HT1080 (cell line): Measurements from ENCODE around the gene RNU5B-1. TPM values are rescaled to one million over a fixed set of nuclear protein-coding genes. Genes with fewer than 3 reads are reported as not detected.

ENCODE experiments used
- DNase-seq: peaks from one replicate; pipeline ENCODE4 v3.0.0-alpha.2; 2015; ENCODE audit warnings: low read depth
- polyA plus RNA-seq, 2 experiments: library from polyadenylated mRNA; depleted of rRNA; stranded (reverse); fragments of >200 nt; gene quantifications; 2 replicates each; pipeline ENCODE4 v1.2.3, GENCODE V29; 2015
- total RNA-seq: library from RNA; depleted of rRNA; stranded (reverse); fragments of >200 nt; shearing (Covaris generic); gene quantifications from 2 replicates; pipeline ENCODE4 v1.2.3, GENCODE V29; 2014; rRNA removed

The RNU5B-1 gene
- not detected in 2 replicates for total RNA-seq
- not detected in 2 replicates for polyA plus RNA-seq (2015; cell fraction: cytosol; rRNA removed)
- not detected in 2 replicates for polyA plus RNA-seq (2015; cell fraction: nucleus; rRNA removed)

DNA sequence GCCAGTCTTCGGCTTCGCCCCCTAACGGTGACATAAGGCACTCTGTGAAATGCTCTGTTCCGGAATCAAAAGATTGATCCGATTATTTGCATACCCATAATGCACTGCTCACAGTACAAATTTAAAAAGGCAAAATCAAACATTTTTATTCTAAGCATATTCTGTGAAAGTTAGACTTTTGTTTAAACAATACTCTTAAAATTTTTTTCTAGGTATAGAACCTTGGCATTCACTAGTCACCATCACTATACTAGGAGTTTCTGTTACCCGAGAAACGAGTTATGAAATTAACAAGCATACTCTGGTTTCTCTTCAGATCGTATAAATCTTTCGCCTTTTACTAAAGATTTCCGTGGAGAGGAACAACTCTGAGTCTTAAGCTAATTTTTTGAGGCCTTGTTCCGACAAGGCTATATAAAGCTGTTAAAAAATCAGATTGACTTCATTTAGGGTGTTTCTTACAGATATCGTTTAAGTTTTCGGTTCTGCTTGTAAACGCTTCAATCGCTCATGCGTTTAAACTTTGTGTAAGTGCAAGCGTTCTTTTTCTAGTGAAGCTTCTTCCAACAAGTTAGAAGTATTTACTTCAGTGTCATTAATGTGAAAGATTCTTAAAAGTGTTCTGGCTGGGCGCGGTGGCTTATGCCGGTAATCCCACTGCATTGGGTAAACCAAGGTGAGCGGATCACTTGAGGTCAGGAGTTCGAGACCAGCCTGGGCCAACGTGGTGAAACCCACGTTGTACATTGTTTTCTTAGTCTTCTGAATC is at the start of gene RNU5B-1:
Gene RNU5B-1 (plus strand): TSS at position 297 of the 769 bp plus-strand sequence.
- peak; percentile 98 for DNase-seq

DNA sequence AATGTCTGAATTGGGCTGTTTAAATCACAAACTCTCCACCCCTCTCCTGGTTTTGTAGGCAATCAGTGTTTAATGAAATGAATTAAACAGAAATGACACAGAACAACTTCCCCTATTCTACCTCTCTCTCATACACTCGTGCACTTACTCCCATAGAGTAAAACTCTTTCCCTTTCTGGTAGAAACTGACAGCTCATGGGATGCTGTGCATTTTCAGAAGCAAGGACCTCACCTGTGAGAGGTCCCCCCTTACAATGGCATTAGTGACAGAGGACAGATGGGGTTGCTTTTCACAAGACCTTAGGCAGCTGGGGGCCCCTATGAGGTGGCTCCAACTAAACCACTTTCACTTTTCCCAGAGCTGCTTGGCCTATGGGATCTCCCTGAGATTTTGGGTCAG is 49.7 kb upstream of the RNU5B-1 start:
- no peak for DNase-seq

- DNase-seq = no peak
Observed at GRCh38 chr15:65255486-65256140, 48.9 kb upstream of the RNU5B-1 start.

DNA sequence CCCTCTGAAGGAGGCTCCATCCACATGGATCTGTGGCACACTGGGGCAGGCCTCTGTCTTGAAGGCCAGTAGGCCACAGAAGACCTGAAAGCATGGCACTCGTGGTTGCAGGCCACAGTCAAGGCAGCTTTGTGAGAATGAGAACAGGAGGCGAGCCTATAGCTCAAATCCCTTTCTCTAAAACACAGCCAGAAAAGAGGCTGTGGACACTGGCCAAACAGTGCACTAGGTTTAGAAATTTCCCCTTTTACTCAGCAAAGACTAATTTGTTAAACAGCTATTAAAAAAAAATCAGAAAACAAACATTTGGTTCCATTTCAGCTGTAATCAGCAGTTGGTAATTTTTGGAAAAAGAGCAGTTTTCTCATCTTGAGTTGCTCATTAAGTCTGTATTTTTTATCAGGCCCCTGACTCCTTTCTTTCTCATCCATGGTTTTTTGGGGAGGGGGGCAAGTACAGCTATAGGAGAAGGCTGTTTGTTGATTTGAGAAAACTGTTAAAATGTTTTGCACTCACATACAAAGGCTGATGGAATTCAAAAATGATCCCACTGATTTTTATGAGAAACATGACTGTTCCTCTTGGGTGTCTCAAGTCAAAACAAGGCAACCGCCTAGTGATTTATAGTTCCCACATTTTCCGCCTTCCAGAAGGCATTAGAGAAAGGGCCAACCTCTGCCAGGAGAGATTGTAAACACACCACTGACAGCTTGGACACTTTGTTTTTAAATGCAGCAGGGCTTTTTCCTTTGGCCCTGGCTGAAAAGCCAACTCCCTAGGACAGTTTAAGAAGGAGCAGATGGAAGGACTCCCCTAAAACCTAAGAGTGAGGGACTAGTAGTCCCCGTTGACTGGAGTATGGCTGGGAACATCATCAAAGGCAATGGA is 45.9 kb upstream of the RNU5B-1 start:
- no peak for DNase-seq

DNA sequence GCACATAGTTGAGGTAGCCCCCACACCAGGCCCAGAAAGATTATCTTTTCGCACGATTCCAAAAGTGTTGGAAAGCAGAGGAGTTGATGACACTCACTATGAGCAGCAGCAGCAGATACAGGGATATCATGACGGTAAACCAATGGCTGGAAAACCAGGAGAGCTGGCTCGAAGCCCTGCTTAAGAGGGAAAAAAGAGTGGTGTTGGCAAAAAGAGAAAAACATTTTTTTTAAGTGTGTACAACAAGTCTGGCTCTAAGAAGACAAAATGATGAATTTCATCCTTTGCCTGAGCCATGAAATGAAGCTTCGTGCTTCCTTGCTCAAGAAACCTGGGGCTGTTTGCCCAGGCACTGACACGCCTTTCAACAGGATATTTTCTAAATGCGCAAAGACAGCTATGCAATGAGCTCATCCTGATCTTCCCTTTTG is 45.1 kb upstream of the RNU5B-1 start:
- no peak for DNase-seq

GRCh38 chr15:65260968-65261367 is 43.5 kb upstream of the RNU5B-1 start:
- DNase-seq = no peak

DNA sequence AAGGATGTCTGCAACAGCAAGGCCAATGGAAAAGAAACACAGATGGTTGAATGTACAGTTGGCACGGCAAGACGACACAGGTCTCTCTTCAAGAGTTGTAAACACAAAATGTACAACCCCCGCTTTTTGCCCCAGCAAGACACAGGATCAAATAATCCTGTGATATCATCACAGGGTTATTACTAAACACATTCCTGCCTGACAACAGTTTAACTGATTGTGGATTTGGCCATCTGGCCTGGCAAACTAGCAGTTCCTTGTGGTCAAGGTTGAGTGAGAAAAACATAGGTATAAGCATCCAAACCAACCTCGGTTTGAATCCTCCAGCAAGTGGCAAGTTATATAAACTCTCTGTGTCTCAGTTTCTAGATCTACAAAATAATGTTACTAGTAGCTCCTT is 41.2 kb upstream of the RNU5B-1 start:
- no peak for DNase-seq

- DNase-seq = no peak
Observed at GRCh38 chr15:65264863-65265430, 39.5 kb upstream of the RNU5B-1 start.

DNA sequence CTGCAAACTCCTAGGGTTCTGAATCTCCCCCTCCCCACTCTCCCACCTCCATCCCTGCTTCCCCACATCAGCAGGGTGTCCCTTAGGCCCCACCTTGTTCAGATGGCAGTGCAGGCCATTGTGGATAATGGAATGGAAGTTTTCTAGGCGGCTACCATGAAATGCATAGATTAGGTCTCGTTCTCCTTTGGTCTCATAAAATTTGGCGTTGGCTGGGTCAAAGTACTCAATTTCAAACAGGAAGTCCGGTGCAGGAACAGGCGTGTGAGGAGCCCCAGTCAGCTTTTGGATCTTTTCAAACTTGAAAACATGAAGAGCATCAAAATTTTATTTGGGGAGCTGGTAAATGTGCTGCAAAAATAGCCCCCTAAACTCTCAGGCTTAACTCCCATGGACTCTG is 38.0 kb upstream of the RNU5B-1 start:
- no peak for DNase-seq

- DNase-seq = no peak
Observed at GRCh38 chr15:65268411-65268810, 36.1 kb upstream of the RNU5B-1 start.

- peak; percentile 47 for DNase-seq
Observed at GRCh38 chr15:65270811-65271545, 33.5 kb upstream of the RNU5B-1 start.

DNA sequence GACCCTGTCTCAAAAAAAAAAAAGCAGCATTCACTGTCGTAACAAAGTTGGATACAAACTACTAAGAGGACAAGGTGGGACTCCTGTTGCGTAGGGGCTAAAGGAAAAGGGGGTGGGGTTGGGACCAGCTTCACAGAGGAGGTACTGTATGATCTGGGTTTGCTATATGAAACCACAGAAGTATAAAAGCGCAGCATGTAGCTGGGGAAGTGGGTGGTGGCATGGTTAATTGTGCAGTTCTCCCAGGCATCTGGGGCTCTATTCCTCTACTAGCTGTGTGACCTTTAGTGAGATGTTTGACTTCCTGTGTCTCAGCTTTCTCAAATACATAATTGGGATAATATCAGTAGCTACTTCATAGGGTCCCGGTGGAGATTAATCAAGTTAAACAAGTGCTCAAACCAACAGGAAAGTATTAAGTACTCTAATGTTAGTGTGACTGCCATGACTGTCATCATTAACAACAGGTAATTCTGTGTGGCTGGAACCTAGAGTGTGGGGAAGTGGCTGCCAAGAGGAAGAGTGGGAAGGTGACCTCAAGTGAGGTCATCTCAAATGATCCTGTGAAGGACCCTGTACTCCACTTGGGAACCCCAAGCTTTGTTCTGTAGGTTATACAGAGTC is 29.3 kb upstream of the RNU5B-1 start:
- no peak for DNase-seq

- peak; percentile 72 for DNase-seq
Observed at GRCh38 chr15:65275728-65276126, 28.8 kb upstream of the RNU5B-1 start.

DNA sequence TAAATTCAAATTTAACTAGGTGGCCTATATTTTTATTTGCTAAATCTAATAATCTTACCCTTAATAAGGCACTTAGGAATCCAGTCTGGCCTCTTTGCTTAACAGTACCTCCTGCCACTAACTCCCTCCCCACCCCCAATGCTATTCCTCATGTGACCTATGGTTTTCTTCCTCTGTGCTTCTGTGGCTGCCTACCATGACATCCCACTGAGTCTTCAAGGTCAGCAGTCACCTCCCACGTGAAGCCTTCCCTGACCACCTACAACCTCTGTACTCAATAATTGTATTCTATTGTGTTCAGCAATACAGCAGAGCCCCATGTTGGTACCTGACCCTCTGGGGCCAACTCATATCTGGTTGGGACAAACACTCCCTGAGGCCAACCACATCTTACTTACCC is 27.5 kb upstream of the RNU5B-1 start:
- no peak for DNase-seq

DNA sequence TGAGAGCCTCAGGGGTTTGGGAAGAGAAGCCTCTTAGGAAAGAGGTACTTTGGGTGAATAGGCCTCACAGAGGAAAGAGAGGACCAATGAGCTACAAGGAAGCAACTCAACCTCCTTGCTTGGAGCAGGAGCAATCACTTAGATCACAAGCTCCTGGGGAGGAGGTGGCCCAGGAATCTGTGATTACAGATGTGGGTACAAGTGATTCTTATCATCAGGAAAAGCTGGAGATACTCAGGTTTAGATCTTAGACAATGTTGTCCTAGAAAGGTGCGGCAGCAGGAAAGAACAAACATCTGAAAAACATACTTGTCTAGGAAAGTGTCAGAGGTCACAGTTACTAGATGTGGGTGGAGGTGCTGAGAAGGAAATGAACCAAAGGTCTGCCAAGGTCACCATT is 26.0 kb upstream of the RNU5B-1 start:
- DNase-seq = no peak

DNA sequence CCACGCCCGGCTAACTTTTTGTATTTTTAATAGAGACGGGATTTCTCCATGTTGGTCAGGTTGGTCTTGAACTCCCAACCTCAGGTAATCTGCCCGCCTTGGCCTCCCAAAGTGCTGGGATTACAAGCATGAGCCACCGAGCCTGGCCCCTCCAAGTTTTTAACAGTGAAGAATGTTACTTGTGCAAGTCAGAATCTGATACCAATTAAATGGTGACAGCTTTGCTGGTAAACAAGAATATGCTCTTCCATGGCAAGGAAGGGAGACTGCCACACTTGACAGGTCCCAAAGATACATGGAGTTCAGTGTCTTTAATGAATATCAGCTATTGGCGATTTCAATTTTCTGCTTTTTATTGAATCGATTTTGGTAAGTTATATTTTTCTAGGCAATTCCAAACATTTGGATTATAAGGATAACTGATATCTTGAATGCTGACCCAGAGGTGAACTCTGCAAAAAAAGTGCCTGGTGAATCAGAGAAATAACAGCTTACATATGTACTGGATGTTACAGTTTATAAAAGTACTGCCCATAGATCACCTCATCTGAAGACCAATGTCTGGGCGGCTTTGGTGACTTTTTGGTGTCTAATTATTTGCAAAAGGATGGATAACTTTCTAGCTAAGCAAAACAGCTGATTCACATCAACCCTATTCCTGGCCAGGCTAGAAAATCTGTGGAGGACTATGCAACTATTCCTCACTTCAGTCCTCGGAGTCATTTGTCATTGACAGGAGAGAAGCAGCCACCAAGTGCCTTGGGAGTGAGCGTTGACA is 19.0 kb upstream of the RNU5B-1 start:
- no peak for DNase-seq

- DNase-seq = peak; percentile 31
Observed at GRCh38 chr15:65286069-65286703, 18.3 kb upstream of the RNU5B-1 start.

GRCh38 chr15:65286704-65287519 is 17.6 kb upstream of the RNU5B-1 start, which contains the start of gene PARP16:
Gene PARP16 (minus strand): TSS chr15:65286883. CDS start chr15:65286426, 457 bp downstream.
- peak; percentile 85 for DNase-seq
